ENCODE results near the gene PAPPA2. TPM values are rescaled to one million over a fixed set of nuclear protein-coding genes. Genes with fewer than 3 reads are reported as not detected.

PAPPA2 gene
- total RNA-seq, 1 experiment from 2014 or later = 0.06 TPM

DNA sequence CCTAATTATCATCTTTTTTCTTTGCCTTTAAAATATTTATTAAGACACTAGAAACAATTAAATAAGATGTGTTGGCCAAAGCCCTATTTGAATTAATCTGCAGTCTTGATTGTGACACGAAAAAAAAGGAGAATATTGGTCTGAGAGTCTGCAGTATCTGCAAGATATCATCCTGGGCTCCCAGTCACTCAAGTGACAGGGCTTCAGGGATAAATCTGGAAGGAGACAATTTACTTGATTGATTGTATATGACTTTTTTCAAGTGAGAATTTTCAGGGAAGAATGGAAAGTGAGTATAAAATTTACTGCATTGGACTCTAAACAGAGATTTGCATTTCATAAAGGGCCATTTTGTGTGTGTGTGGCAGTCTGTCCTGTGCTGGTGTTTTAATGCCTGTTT is 233.7 kb downstream of the PAPPA2 start:
- intact Hi-C loops (cut with micrococcal nuclease; ENCODE audit: unreplicated experiment) = no loop called here
- no peaks in the 10 kb centered on the region for H3K36me3 ChIP-seq (ENCODE audit: insufficient read depth, low read length, poor library complexity, severe bottlenecking)
- H3K27me3 ChIP-seq (replicated peaks; ENCODE audit: insufficient read depth, low read depth, low read length, poor library complexity) = peaks cover 6% of the 10 kb centered on the region
- no TSS peak for BruUV-seq (replicated peaks)
- no peak for TF ChIP-seq CTCF (conservative IDR thresholded peaks at IDR 0.05; ENCODE audit: low read depth, low read length)
- no peak for TF ChIP-seq EZH2 (IDR thresholded peaks at IDR 0.05; ENCODE audit: borderline replicate concordance, low read depth, low read length, poor library complexity, severe bottlenecking)
- no peaks in the 10 kb centered on the region for H3K9me3 ChIP-seq (ENCODE audit: low read depth, low read length, poor library complexity, severe bottlenecking)
- no peak overlapping the region for H3K27ac ChIP-seq (ENCODE audit: low read depth, low read length, poor library complexity, severe bottlenecking)
- DNase-seq (ENCODE audit: low spot score) = no peak
- H3K4me1 ChIP-seq (ENCODE audit: insufficient read depth, low read length, poor library complexity, severe bottlenecking) = no peaks in the 10 kb centered on the region
- ChIA-PET CTCF (no interaction called here), POLR2A (ENCODE audit: low non-redundant PET) (no interaction called here)
- no peak overlapping the region for H3K4me3 ChIP-seq (ENCODE audit: low read depth, low read length, poor library complexity, severe bottlenecking)

GRCh38 chr1:176699821-176700220 is 236.8 kb downstream of the PAPPA2 start:
- BruUV-seq (replicated peaks) = no TSS peak

DNA sequence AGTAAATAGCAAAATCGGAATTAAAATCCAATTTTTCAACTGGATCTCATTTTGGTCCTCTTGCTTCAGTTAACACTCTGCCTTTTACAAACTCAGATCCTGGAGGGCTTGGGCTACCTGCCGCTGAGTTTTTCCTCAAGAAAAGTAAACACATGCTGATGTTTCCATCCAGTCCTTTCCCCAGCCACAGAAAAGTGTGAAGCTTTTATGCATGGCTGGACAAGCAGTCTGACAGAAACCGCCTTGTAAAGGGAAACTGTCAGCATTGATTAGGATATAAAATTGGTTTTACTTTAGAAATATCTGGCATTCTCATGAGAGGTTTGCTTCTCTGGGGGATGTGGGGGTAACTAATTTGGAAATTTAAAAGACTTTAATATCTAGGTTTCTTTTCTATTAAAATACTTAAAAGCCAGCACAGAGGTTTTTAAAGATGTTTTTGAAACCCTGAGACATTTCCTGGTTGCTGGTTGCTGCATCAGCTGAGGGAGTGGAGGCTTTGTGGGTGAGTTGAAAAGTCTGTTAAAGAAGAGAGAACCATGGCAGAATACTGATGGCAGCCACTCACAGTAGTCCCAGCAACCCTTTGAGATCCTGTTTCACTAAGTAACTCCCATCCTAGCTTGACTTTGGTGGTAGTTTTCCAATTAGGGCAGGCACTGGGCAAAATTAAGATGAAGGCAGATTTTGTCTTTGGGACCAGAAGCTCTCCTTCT is 238.3 kb downstream of the PAPPA2 start:
- ChIA-PET POLR2A (ENCODE audit: low non-redundant PET) (no interaction called here), CTCF (no interaction called here)
- no peak overlapping the region for H3K4me3 ChIP-seq (ENCODE audit: low read depth, low read length, poor library complexity, severe bottlenecking)
- peaks cover 32% of the 10 kb centered on the region for H3K27me3 ChIP-seq (replicated peaks; ENCODE audit: insufficient read depth, low read depth, low read length, poor library complexity)
- BruUV-seq (replicated peaks) = no TSS peak
- intact Hi-C loops (cut with micrococcal nuclease; ENCODE audit: unreplicated experiment) = no loop called here
- no peaks in the 10 kb centered on the region for H3K9me3 ChIP-seq (ENCODE audit: low read depth, low read length, poor library complexity, severe bottlenecking)
- no peaks in the 10 kb centered on the region for H3K4me1 ChIP-seq (ENCODE audit: insufficient read depth, low read length, poor library complexity, severe bottlenecking)
- DNase-seq (ENCODE audit: low spot score) = no peak
- no peaks in the 10 kb centered on the region for H3K36me3 ChIP-seq (ENCODE audit: insufficient read depth, low read length, poor library complexity, severe bottlenecking)
- no peak overlapping the region for H3K27ac ChIP-seq (ENCODE audit: low read depth, low read length, poor library complexity, severe bottlenecking)
- no peak for TF ChIP-seq CTCF (conservative IDR thresholded peaks at IDR 0.05; ENCODE audit: low read depth, low read length)

More at GRCh38 chr1:176699821-176700220, 236.8 kb downstream of the PAPPA2 start:
- ChIA-PET POLR2A (ENCODE audit: low non-redundant PET) (no interaction called here), CTCF (no interaction called here)
- Histone ChIP-seq H3K27ac (ENCODE audit: low read depth, low read length, poor library complexity, severe bottlenecking) (no peak overlapping the region), H3K4me1 (ENCODE audit: insufficient read depth, low read length, poor library complexity, severe bottlenecking) (no peaks in the 10 kb centered on the region), H3K9me3 (ENCODE audit: low read depth, low read length, poor library complexity, severe bottlenecking) (no peaks in the 10 kb centered on the region), H3K36me3 (ENCODE audit: insufficient read depth, low read length, poor library complexity, severe bottlenecking) (no peaks in the 10 kb centered on the region), H3K27me3 (replicated peaks; ENCODE audit: insufficient read depth, low read depth, low read length, poor library complexity) (peaks cover 21% of the 10 kb centered on the region), H3K4me3 (ENCODE audit: low read depth, low read length, poor library complexity, severe bottlenecking) (no peak overlapping the region)
- no peak for DNase-seq (ENCODE audit: low spot score)
- TF ChIP-seq CTCF (conservative IDR thresholded peaks at IDR 0.05; ENCODE audit: low read depth, low read length) (no peak), EZH2 (IDR thresholded peaks at IDR 0.05; ENCODE audit: borderline replicate concordance, low read depth, low read length, poor library complexity, severe bottlenecking) (no peak)
- intact Hi-C loops (cut with micrococcal nuclease; ENCODE audit: unreplicated experiment) = no loop called here
